GM12878 (cell line): ENCODE measurements around the gene CD33.

Experiments
- CHD2 ChIP-seq: IDR thresholded peaks from 2 replicates; pipeline ENCODE4 v1.6.1; 2011; ENCODE audit warnings: low read depth, low read length, improper control_type of control experiment, borderline replicate concordance
- CTCF ChIP-seq, 3 experiments: IDR thresholded peaks in 2 of 3; conservative IDR thresholded peaks in 1 of 3; 2 replicates each; pipeline ENCODE4 v1.5.1; 2011; ENCODE audit warnings: low read depth in 3 of 3, low read length in 3 of 3, mild to moderate bottlenecking in 3 of 3, control low read depth in 2 of 3, moderate library complexity in 2 of 3, inconsistent platforms in 1 of 3, mixed read lengths in 1 of 3; ENCODE audit not compliant: control insufficient read depth in 2 of 3, insufficient read depth in 1 of 3; ENCODE audit errors: extremely low read depth in 1 of 3
- EED ChIP-seq: sonication (generic); IDR thresholded peaks from 2 replicates; pipeline ENCODE4 v1.6.1; 2016; ENCODE audit warnings: antibody characterized with exemption, low read depth
- EZH2 ChIP-seq: IDR thresholded peaks from 2 replicates; pipeline ENCODE4 v1.6.1; 2012; ENCODE audit warnings: low read depth, mild to moderate bottlenecking, control low read depth, inconsistent platforms, low read length, borderline replicate concordance; ENCODE audit not compliant: control insufficient read depth
- FOS ChIP-seq: IDR thresholded peaks from 3 replicates; pipeline ENCODE4 v1.6.1; 2011; ENCODE audit warnings: borderline replicate concordance; ENCODE audit not compliant: insufficient read length; ENCODE audit errors: extremely low read depth
- POLR2A ChIP-seq: IDR thresholded peaks from 2 replicates; pipeline ENCODE4 v1.6.1; 2011; ENCODE audit warnings: low read depth, mild to moderate bottlenecking, low read length
- TCF12 ChIP-seq: IDR thresholded peaks from 2 replicates; pipeline ENCODE4 v1.6.1; 2011; ENCODE audit warnings: low read depth, mild to moderate bottlenecking, low read length

- TF ChIP-seq CHD2 (no peak), CTCF (IDR thresholded peaks at IDR 0.05 in 2 of 3, conservative IDR thresholded peaks at IDR 0.05 in 1 of 3; ENCODE audit: control insufficient read depth in 2 of 3, extremely low read depth in 1 of 3, insufficient read depth in 1 of 3, low read depth in 3 of 3, low read length in 3 of 3) (no peak), FOS (no peak), EZH2 (no peak), TCF12 (no peak), POLR2A (no peak), EED (no peak)
These were observed 32.6 kb downstream of the CD33 start for GRCh38 chr19:51257471-51257870.
